A673 (cell line): ENCODE data around the gene NVL. TPM values are rescaled to one million over a fixed set of nuclear protein-coding genes. Genes with fewer than 3 reads are reported as not detected.

Experiments
- BruUV-seq: library from RNA; stranded (reverse); fragments of 400-500 nt; replicated peaks from 2 replicates; lab custom pipeline; 2021; lab: Mats Ljungman, UMichigan
- CTCF ChIA-PET: fragments of 300-600 bp; sonication (Branson Sonifier 250); formaldehyde crosslinking; loops from one replicate; lab custom pipeline; 2022; ENCODE audit warnings: antibody characterized with exemption; lab: Charles Lee
- POLR2A ChIA-PET: fragments of 300-600 bp; sonication (Branson Sonifier 250); formaldehyde crosslinking; loops from one replicate; lab custom pipeline; 2022; ENCODE audit warnings: antibody characterized with exemption; ENCODE audit not compliant: low non-redundant PET; lab: Charles Lee
- DNase-seq: peaks from one replicate; pipeline ENCODE4 v3.0.0-alpha.2; 2015; ENCODE audit warnings: low spot score
- H3K27ac ChIP-seq: fragments of 200-600 bp; sonication (generic); 2 replicates; pipeline ENCODE4 v1.5.1; 2016; ENCODE audit warnings: mixed run types, low read depth, mild to moderate bottlenecking, mixed read lengths, antibody characterized with exemption, low read length; ENCODE audit not compliant: poor library complexity, severe bottlenecking
- H3K27me3 ChIP-seq: fragments of 200-600 bp; sonication (generic); replicated peaks from 2 replicates; pipeline ENCODE4 v1.6.1; 2017; ENCODE audit warnings: mixed run types, low read depth, mild to moderate bottlenecking, mixed read lengths, antibody characterized with exemption, low read length; ENCODE audit not compliant: insufficient read depth, poor library complexity
- H3K36me3 ChIP-seq: fragments of 200-600 bp; sonication (generic); 2 replicates; pipeline ENCODE4 v1.6.1; 2016; ENCODE audit warnings: mixed run types, mild to moderate bottlenecking, mixed read lengths, antibody characterized with exemption, low read length; ENCODE audit not compliant: insufficient read depth, poor library complexity, severe bottlenecking
- H3K4me1 ChIP-seq: fragments of 200-600 bp; sonication (generic); 2 replicates; pipeline ENCODE4 v1.6.1; 2017; ENCODE audit warnings: mixed run types, mild to moderate bottlenecking, mixed read lengths, antibody characterized with exemption, low read length; ENCODE audit not compliant: insufficient read depth, poor library complexity, severe bottlenecking
- H3K4me3 ChIP-seq: fragments of 200-600 bp; sonication (generic); 2 replicates; pipeline ENCODE4 v1.5.1; 2016; ENCODE audit warnings: low read depth, mixed run types, mild to moderate bottlenecking, mixed read lengths, low read length; ENCODE audit not compliant: poor library complexity, severe bottlenecking
- H3K9me3 ChIP-seq: fragments of 200-600 bp; sonication (generic); 2 replicates; pipeline ENCODE4 v1.6.1; 2016; ENCODE audit warnings: mixed run types, low read depth, mild to moderate bottlenecking, mixed read lengths, antibody characterized with exemption, low read length; ENCODE audit not compliant: poor library complexity, severe bottlenecking
- CTCF ChIP-seq: fragments of 300-800, 200-600 bp; sonication (generic); conservative IDR thresholded peaks from 2 replicates; pipeline ENCODE4 v1.5.1; 2017; ENCODE audit warnings: low read depth, mild to moderate bottlenecking, antibody characterized with exemption, low read length, moderate library complexity, mixed read lengths
- EZH2 ChIP-seq: fragments of 200-600 bp; sonication (generic); IDR thresholded peaks from 2 replicates; pipeline ENCODE4 v1.6.1; 2017; ENCODE audit warnings: borderline replicate concordance, low read depth, mild to moderate bottlenecking, mixed read lengths, antibody characterized with exemption, low read length; ENCODE audit not compliant: poor library complexity, severe bottlenecking
- intact Hi-C: fragments of 100-400 bp; cut with micrococcal nuclease; formaldehyde crosslinking; loops from one replicate; pipeline ENCODE4 v1.10.0; 2022; ENCODE audit not compliant: unreplicated experiment
- total RNA-seq: library from RNA; stranded (reverse); gene quantifications from 2 replicates; pipeline ENCODE4 v1.2.3, GENCODE V29; 2021

NVL gene
- total RNA-seq, 1 experiment from 2014 or later: 54.8 TPM

DNA sequence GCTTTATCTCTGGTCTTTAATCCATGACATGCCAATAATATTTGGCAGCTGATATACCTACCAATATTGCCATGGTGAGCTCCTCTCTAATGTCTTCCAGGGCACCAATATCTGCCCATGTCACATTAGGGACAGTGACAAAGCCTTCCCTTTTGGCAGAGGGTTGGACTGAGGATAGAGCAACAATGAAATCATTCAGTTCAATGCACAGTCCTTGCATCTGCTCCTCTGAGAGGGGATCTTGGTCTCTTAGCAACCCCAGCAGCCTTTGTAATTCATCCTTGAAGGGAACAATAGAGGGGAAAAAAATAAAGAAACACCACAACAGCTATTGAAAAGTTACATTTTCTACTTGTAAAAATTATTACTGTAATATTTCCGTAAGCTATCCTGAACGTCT lies 42.3 kb downstream of the NVL start:
- Histone ChIP-seq H3K27ac (no peak overlapping the region), H3K36me3 (peaks cover 52% of the 10 kb centered on the region), H3K4me1 (no peaks in the 10 kb centered on the region), H3K9me3 (no peaks in the 10 kb centered on the region), H3K4me3 (no peak overlapping the region), H3K27me3 (no peaks in the 10 kb centered on the region)
- intact Hi-C loops: no loop called here
- TF ChIP-seq CTCF (no peak), EZH2 (no peak)
- BruUV-seq: no TSS peak
- no peak for DNase-seq
- ChIA-PET CTCF (no interaction called here), POLR2A (no interaction called here)

DNA sequence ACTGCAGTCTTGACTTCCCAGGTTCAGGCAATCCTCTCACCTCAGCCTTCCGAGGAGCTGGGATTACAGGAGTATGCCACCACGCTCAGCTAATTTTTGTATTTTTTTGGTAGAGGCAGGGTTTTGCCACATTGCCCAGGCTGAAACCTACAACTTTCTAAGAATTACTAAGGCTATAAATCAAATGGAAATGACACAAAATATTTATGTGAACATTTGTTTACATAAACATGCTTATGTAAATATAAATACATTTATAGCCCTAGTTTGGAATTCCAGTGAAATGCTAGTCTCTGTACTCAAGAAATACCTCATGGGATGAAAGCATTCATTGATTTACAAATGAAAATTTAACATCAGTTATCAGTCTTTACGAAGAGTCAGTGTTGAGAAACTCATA lies 47.8 kb downstream of the NVL start:
- Histone ChIP-seq H3K4me1 (no peaks in the 10 kb centered on the region), H3K27me3 (no peaks in the 10 kb centered on the region), H3K36me3 (peaks cover 36% of the 10 kb centered on the region), H3K4me3 (no peak overlapping the region), H3K27ac (no peak overlapping the region), H3K9me3 (no peaks in the 10 kb centered on the region)
- ChIA-PET CTCF (no interaction called here), POLR2A (no interaction called here)
- BruUV-seq: no TSS peak
- no peak for DNase-seq
- intact Hi-C loops: no loop called here
- TF ChIP-seq EZH2 (no peak), CTCF (no peak)

GRCh38 chr1:224276771-224277487 lies 53.0 kb downstream of the NVL start:
- H3K4me3 ChIP-seq: no peak overlapping the region
- peaks cover 16% of the 10 kb centered on the region for H3K36me3 ChIP-seq
- H3K9me3 ChIP-seq: no peaks in the 10 kb centered on the region
- TF ChIP-seq EZH2: no peak
- no peak for TF ChIP-seq CTCF
- POLR2A ChIA-PET: interaction anchor here (0.6 to 0.7 kb wide), 2 partner anchors 14 to 198 kb away, joined by 4 to 7 read pairs; no protein-coding TSS in a partner anchor
- intact Hi-C loops: no loop called here
- no peaks in the 10 kb centered on the region for H3K4me1 ChIP-seq
- no peak for DNase-seq
- H3K27ac ChIP-seq: no peak overlapping the region
- H3K27me3 ChIP-seq: no peaks in the 10 kb centered on the region
- BruUV-seq: no TSS peak
- CTCF ChIA-PET: no interaction called here
